GM19467 (cell line): ENCODE results near the gene PPP1R3G.
A peak's percentile ranks its signal among the peaks of the same experiment; 100 is the strongest.

Experiments
- ATAC-seq: cut with Tn5 transposase; IDR thresholded peaks from one replicate; pipeline ENCODE4 v1.9.1; 2021; ENCODE audit warnings: mild to moderate bottlenecking, moderate library complexity; ENCODE audit not compliant: unreplicated experiment

The PPP1R3G gene

GRCh38 chr6:5091210-5092069 is 6.3 kb downstream of the PPP1R3G start:
- no peak for ATAC-seq

DNA sequence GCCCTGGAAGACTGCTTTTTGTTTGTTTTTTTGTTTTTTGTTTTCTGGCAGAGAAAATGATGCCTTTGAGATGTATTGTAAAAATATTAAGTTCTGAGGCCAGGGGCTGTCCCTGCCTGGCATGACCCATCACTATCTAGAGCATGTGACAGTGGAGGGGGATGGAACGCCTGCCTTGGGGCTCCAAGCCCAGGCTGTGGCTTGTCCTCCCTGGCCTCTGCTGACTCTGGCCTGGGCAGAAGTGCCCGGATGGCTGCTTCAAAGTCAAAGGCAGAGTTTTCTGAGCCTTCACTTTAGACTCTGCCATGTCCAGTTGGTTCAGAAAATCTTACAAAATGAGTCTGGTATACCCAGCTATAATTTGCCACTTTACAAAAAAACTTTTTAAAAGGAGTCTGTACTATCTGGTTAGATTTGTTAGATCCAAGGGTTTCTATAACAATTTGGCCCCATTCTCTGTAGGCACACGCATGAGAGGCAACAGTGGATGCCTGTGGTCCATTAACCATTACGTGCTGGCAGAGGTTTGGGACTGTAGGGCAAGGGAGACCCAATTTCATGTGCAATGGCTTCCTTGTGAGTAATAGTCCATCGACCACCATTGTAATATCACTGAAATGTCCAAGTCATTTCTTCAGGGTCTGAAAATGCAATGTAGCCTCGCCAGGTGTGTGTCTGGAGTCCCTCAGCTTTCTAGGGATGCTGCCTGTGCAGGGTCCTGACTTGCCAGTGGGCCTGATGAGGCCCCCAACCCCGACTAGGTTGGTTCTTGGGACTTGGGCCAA is 8.3 kb downstream of the PPP1R3G start:
- ATAC-seq = no peak

DNA sequence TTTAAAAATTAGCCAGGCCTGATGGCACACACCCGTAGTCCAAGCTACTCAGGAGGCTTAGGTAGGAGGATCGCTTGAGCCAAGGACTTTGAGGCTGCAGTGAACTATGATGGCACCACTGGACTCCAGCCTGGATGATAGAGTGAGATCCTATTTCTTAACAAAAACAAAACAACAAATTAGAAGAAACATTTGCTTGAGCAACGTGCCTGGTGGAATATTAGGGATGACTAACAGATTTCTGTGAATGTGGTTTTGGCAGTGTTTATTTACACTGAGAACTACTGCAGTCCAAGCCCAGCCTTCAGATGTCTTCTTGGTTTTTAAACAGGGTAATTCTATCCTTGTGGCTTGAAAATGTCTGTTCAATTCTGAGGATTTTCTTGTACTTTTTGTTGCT is 9.2 kb downstream of the PPP1R3G start:
- no peak for ATAC-seq

- ATAC-seq = peak; percentile 72
These were observed 10.1 kb downstream of the PPP1R3G start for GRCh38 chr6:5095236-5095635.

DNA sequence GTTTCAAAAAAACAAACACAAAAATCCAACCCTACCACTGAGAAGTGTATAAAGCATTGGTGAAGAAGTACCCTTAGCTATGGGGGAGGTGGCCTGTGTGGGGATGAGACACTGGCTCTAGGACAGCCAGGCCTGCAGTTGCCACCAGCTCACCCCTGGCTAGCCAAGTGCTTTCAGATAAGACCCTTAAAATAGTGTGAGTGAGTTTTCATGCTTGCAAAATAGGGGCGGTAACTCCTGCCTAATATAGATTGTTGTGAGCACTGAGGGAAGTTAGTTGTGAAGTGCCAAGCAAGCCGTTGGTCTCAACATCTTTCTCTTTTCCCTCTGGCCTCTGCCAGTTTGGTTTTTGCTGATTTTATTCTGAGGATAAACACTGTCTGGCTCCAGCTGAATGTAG is 11.3 kb downstream of the PPP1R3G start:
- no peak for ATAC-seq

- no peak for ATAC-seq
These were observed 13.5 kb downstream of the PPP1R3G start for GRCh38 chr6:5098501-5099270.

DNA sequence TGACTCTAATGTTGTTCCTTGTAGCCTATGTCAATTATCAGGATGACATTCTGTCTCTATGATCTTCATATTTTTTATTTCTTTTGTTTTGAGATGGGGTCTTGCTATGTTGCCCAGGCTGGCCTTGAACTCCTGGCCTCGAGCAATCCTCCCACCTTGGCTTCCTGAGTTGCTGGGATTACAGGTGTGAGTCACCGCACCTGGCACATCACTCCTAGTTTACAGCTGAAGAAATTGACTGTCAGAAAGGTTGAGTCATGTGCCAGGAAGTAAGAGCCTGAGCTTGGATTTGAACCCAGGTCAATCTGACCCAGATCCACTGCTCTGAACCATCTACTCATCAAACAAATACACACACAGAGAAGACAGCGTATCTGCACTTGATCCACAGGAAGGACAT is 14.4 kb downstream of the PPP1R3G start:
- ATAC-seq = no peak

DNA sequence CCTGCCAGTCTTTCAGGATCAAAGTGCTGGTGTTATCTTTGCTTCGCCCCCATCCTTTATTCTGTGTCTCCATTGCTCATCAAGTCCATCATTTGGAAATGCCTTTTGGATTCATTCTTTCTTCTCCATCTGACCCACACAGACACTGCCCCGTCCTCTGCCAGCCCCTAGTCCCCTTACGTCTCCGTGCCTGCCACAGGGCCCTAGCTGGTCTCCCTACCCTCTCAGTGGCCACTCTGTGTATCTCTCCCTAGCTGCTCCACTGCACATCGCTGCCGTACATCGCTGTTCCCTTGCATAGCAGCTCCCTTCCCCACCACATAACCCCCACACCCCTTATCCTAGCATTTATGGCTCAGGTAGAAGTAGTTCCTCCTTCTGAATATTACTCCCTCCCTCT is 15.7 kb downstream of the PPP1R3G start:
- no peak for ATAC-seq

GRCh38 chr6:5102267-5102970 is 17.3 kb downstream of the PPP1R3G start:
- ATAC-seq = no peak

- no peak for ATAC-seq
These were observed 18.1 kb downstream of the PPP1R3G start for GRCh38 chr6:5103250-5103649.

DNA sequence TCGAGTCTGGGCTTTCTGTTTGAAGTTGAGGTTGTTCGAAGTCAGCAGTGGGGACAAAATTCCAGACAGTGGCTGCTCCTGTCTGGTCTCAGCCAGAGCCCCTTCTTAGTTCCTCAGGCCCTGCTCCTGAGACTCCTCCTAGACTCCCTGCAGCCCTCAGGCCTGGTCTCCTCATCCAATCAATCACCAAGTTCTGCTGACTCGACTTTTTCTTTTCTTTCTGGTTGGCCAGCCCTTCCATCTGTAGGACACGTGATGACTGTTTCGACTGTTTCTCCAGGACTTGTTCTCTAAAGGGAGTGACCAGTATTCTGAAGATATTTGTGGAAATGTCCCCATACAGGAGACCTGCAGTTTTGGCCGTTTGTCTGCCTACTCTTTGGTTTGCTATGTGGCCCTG is 19.5 kb downstream of the PPP1R3G start:
- ATAC-seq = no peak

- ATAC-seq = no peak
These were observed 20.0 kb downstream of the PPP1R3G start for GRCh38 chr6:5105146-5105545.

GRCh38 chr6:5107341-5107740 is 22.2 kb downstream of the PPP1R3G start:
- no peak for ATAC-seq

DNA sequence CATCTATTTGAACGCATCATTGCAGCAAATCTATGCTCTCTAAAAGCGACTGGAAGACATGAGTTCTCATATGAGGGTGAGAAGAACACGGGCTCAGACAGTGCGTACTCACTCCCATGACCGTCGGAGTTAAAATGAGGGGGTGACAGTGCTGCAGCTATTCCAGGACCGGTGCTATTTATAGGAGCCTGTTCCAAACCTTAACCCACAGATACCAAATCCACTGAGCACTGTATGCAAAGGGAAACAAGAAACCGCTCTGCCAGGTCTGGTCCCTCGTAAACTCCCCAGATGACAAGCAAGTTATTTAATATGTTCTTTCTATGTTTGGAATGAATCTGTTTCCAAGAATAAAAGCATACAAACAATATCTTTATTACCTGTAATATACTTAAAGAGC is 22.9 kb downstream of the PPP1R3G start:
- no peak for ATAC-seq

- ATAC-seq = no peak
These were observed 23.5 kb downstream of the PPP1R3G start for GRCh38 chr6:5108536-5109150.

- ATAC-seq = no peak
These were observed 24.3 kb downstream of the PPP1R3G start for GRCh38 chr6:5109436-5109835.

DNA sequence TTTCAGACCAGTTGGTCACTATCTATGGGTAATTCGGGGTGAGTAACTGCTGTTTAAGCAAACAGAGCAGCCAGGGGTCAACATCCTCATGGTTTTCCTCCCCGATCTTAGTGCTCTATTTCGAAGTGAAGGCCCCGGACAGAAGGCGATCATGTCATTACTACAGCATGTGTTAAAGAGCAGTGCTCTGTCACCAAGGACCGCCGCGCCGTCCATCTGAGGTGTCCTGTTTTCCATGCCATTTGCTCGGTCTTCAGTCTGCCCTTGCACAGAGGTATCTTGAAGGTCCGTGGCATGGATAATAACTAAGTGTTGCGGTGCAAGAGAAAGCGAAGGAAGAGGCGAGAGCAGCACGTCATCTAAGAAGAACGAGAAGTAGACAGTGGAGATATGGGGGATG is 25.1 kb downstream of the PPP1R3G start:
- no peak for ATAC-seq

GRCh38 chr6:5111626-5112025 is 26.5 kb downstream of the PPP1R3G start:
- ATAC-seq = no peak

DNA sequence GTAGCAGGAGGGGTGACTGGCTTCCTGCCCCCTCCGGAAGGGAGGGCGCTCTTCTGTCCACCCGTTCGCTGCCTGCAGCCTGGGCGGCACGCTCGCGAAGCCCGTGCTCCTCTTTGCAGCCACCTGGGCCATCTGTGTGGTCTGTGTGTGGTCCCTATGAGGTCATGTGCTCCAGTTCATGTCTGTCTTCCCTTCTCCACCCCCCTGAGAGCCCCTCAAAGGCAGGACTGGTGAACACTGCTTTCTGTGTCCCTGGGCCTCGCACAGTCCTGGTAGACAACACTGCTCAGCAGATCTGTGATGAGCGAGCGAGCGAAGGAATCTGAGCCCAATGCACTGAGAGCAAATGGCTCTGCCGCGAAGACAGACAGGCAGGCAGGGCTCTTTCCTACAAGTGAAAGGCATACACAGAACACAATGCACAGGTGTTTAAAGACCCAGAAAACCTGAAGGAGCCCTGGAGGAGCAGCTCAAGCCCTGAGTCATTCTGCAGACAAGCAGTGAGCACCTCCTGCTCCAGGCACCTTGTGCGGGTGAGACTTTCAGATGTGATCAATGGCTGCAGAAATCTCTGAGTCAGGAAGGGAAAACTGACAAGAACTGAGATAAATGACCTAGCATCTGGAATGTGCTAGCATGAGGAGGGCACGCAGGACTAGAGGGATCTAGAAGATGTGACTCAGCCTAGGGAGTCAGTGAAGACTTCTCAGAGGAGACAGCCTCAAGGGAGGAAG is 27.1 kb downstream of the PPP1R3G start:
- no peak for ATAC-seq

DNA sequence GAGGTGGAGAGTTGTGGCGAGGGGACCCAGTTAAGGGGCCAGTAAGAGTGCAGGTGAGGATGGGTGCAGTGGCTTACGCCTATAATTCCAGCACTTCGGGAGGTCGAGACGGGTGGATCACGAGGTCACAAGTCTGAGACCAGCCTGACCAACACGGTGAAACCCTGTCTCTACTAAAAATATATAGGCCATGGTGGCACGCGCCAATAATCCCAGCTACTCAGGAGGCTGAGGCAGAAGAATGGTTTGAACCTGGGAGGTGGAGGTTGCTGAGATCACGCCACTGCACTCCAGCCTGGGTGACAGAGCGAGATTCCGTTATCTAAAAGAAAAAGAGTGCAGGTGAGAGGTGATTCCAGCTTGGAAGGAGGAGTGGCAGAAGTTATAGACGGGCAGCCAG is 28.0 kb downstream of the PPP1R3G start:
- no peak for ATAC-seq
